Panc1 (cell line): Measurements from ENCODE around the gene BAIAP2. TPM values are rescaled to one million over a fixed set of nuclear protein-coding genes. Genes with fewer than 3 reads are reported as not detected.

Source experiments
- ATAC-seq: fragments of 200-7000 bp; cut with Tn5 transposase; 2 replicates; pipeline ENCODE4 v1.9.1; 2020; ENCODE audit warnings: mild to moderate bottlenecking, moderate library complexity
- BruUV-seq: library from RNA; stranded (reverse); fragments of 400-500 nt; replicated peaks from 2 replicates; lab custom pipeline; 2021; lab: Mats Ljungman, UMichigan
- CTCF ChIA-PET: fragments of 300-600 bp; sonication (Branson Sonifier 250); formaldehyde crosslinking; loops from one replicate; lab custom pipeline; 2022; ENCODE audit warnings: antibody characterized with exemption; lab: Charles Lee
- POLR2A ChIA-PET: fragments of 300-600 bp; sonication (Branson Sonifier 250); formaldehyde crosslinking; loops from one replicate; lab custom pipeline; 2022; ENCODE audit warnings: antibody characterized with exemption; lab: Charles Lee
- DNase-seq: peaks from one replicate; pipeline ENCODE4 v3.0.0-alpha.2; 2010; ENCODE audit warnings: low read depth, low spot score
- H3K27ac ChIP-seq: 2 replicates; pipeline ENCODE4 v1.5.1; 2011; ENCODE audit warnings: mild to moderate bottlenecking, low read length, inconsistent platforms
- H3K27me3 ChIP-seq: fragments of 200-500 bp; sonication (Bioruptor generic); 2 replicates; pipeline ENCODE4 v1.6.0; 2014; ENCODE audit warnings: low read length, inconsistent platforms; ENCODE audit not compliant: control insufficient read depth, insufficient read depth
- H3K36me3 ChIP-seq: fragments of 200-500 bp; sonication (Bioruptor generic); 2 replicates; pipeline ENCODE4 v1.5.1; 2014; ENCODE audit warnings: inconsistent platforms, mild to moderate bottlenecking, low read length, moderate library complexity; ENCODE audit not compliant: control insufficient read depth, insufficient read depth
- H3K4me1 ChIP-seq: 2 replicates; pipeline ENCODE4 v1.5.1; 2011; ENCODE audit warnings: inconsistent platforms, mild to moderate bottlenecking, low read length, moderate library complexity; ENCODE audit not compliant: control insufficient read depth, insufficient read depth
- H3K4me3 ChIP-seq, 2 experiments: 2 replicates each; pipeline ENCODE4 v1.5.1; 2011 to 2012; ENCODE audit warnings: low read depth in 2 of 2, low read length in 2 of 2, mild to moderate bottlenecking in 2 of 2, inconsistent platforms in 1 of 2, moderate library complexity in 1 of 2
- H3K9me3 ChIP-seq: fragments of 200-500 bp; sonication (Bioruptor generic); 2 replicates; pipeline ENCODE4 v1.5.1; 2014; ENCODE audit warnings: low read depth, mild to moderate bottlenecking, inconsistent platforms, low read length, moderate library complexity; ENCODE audit not compliant: control insufficient read depth, insufficient read depth
- POLR2AphosphoS5 ChIP-seq: IDR thresholded peaks from 2 replicates; pipeline ENCODE4 v1.6.1; 2012; ENCODE audit warnings: mild to moderate bottlenecking, low read depth, low read length, moderate library complexity
- SIN3A ChIP-seq: IDR thresholded peaks from 2 replicates; pipeline ENCODE4 v1.6.1; 2012; ENCODE audit warnings: low read depth, mild to moderate bottlenecking, low read length, moderate library complexity, borderline replicate concordance; ENCODE audit not compliant: insufficient read depth
- TCF7L2 ChIP-seq: IDR thresholded peaks from 2 replicates; pipeline ENCODE4 v1.6.1; 2011; ENCODE audit warnings: mild to moderate bottlenecking, low read depth, low read length, inconsistent platforms
- in situ Hi-C: cut with HindIII; loops from 2 replicates; pipeline ENCODE4 v1.10.0; 2016; ENCODE audit warnings: low sequenced_read_pairs, low pct_unique_long_range_greater_than_20kb
- intact Hi-C: fragments of 100-400 bp; cut with micrococcal nuclease; formaldehyde crosslinking; loops from one replicate; pipeline ENCODE4 v1.10.0; 2022; ENCODE audit not compliant: unreplicated experiment
- total RNA-seq: library from RNA; stranded (reverse); gene quantifications from one replicate; pipeline ENCODE4 v1.2.1, GENCODE V29; 2021; ENCODE audit not compliant: unreplicated experiment
- TF ChIP-seq, protein P1 (sequence below), 2 experiments: IDR thresholded peaks; 2 replicates each; pipeline ENCODE4 v1.6.1; 2011 to 2012; ENCODE audit warnings: low read depth in 2 of 2, control low read depth in 1 of 2, low read length in 1 of 2, mild to moderate bottlenecking in 1 of 2, moderate library complexity in 1 of 2; ENCODE audit not compliant: insufficient read depth in 1 of 2
- TF ChIP-seq, protein P2 (sequence below): fragments of 450-650 bp; IDR thresholded peaks from 2 replicates; pipeline ENCODE4 v1.5.1; 2017; ENCODE audit warnings: mild to moderate bottlenecking

BAIAP2 gene
- total RNA-seq, 1 experiment from 2014 or later: 125 TPM

GRCh38 chr17:81074875-81075274, 39.9 kb downstream of the BAIAP2 start:
- Histone ChIP-seq H3K9me3 (no peaks in the 10 kb centered on the region), H3K36me3 (no peaks in the 10 kb centered on the region), H3K27me3 (no peaks in the 10 kb centered on the region), H3K4me3 (no peak overlapping the region), H3K4me1 (no peaks in the 10 kb centered on the region), H3K27ac (no peak overlapping the region)
- in situ Hi-C loops: no loop called here
- intact Hi-C loops: no loop called here
- DNase-seq (no peak), ATAC-seq (no peak; the same call in 1 of the 2 replicates)
- TF ChIP-seq, protein P1, sequence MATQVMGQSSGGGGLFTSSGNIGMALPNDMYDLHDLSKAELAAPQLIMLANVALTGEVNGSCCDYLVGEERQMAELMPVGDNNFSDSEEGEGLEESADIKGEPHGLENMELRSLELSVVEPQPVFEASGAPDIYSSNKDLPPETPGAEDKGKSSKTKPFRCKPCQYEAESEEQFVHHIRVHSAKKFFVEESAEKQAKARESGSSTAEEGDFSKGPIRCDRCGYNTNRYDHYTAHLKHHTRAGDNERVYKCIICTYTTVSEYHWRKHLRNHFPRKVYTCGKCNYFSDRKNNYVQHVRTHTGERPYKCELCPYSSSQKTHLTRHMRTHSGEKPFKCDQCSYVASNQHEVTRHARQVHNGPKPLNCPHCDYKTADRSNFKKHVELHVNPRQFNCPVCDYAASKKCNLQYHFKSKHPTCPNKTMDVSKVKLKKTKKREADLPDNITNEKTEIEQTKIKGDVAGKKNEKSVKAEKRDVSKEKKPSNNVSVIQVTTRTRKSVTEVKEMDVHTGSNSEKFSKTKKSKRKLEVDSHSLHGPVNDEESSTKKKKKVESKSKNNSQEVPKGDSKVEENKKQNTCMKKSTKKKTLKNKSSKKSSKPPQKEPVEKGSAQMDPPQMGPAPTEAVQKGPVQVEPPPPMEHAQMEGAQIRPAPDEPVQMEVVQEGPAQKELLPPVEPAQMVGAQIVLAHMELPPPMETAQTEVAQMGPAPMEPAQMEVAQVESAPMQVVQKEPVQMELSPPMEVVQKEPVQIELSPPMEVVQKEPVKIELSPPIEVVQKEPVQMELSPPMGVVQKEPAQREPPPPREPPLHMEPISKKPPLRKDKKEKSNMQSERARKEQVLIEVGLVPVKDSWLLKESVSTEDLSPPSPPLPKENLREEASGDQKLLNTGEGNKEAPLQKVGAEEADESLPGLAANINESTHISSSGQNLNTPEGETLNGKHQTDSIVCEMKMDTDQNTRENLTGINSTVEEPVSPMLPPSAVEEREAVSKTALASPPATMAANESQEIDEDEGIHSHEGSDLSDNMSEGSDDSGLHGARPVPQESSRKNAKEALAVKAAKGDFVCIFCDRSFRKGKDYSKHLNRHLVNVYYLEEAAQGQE (IDR thresholded peaks at IDR 0.05; ENCODE audit: insufficient read depth in 1 of 2, low read depth in 2 of 2, low read length in 1 of 2): no peak
- TF ChIP-seq POLR2AphosphoS5 (no peak), TCF7L2 (no peak), SIN3A (no peak)
- TF ChIP-seq, protein P2, sequence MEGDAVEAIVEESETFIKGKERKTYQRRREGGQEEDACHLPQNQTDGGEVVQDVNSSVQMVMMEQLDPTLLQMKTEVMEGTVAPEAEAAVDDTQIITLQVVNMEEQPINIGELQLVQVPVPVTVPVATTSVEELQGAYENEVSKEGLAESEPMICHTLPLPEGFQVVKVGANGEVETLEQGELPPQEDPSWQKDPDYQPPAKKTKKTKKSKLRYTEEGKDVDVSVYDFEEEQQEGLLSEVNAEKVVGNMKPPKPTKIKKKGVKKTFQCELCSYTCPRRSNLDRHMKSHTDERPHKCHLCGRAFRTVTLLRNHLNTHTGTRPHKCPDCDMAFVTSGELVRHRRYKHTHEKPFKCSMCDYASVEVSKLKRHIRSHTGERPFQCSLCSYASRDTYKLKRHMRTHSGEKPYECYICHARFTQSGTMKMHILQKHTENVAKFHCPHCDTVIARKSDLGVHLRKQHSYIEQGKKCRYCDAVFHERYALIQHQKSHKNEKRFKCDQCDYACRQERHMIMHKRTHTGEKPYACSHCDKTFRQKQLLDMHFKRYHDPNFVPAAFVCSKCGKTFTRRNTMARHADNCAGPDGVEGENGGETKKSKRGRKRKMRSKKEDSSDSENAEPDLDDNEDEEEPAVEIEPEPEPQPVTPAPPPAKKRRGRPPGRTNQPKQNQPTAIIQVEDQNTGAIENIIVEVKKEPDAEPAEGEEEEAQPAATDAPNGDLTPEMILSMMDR: no peak
- no TSS peak for BruUV-seq
- POLR2A ChIA-PET: no interaction called here
- CTCF ChIA-PET: no interaction called here

DNA sequence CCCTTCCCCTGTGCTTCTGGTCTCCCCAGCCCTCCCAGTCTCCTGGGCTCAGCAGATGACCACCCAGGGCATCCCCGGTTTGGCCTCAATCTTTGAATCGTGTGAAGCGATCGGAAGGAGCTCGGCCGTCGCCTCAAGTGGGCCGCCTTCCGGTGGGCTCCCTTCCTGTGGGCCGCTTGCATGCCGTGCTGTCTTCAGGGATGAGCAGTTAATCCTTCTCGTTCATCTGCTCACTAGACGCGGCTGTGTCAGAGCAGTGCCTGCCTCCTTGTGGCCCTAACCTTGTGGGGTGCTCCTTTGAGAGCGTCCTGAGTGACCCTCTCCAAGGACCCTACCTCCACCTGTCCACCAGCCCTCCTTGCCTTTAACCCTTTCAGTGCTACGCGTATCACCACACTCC, 40.4 kb downstream of the BAIAP2 start:
- no peak overlapping the region for H3K27ac ChIP-seq
- TF ChIP-seq TCF7L2 (no peak), POLR2AphosphoS5 (no peak), SIN3A (no peak)
- TF ChIP-seq, protein P1 (IDR thresholded peaks at IDR 0.05; ENCODE audit: insufficient read depth in 1 of 2, low read depth in 2 of 2, low read length in 1 of 2): no peak
- TF ChIP-seq, protein P2: no peak
- no peak overlapping the region for H3K4me3 ChIP-seq
- no TSS peak for BruUV-seq
- no peaks in the 10 kb centered on the region for H3K9me3 ChIP-seq
- intact Hi-C loops (no loop called here), in situ Hi-C loops (no loop called here)
- H3K27me3 ChIP-seq: no peaks in the 10 kb centered on the region
- DNase-seq (no peak), ATAC-seq (no peak)
- H3K36me3 ChIP-seq: no peaks in the 10 kb centered on the region
- POLR2A ChIA-PET: no interaction called here
- H3K4me1 ChIP-seq: no peaks in the 10 kb centered on the region
- CTCF ChIA-PET: no interaction called here
